Vagina (tissue), 2 donors: ENCODE results near the gene PRRG2.

ENCODE experiments used
- CTCF ChIP-seq, 3 experiments: fragments of 450-650 bp in 2 of 3; fragments of 200-600 bp in 1 of 3; sonication (generic) in 1 of 3; IDR thresholded peaks; one replicate each; pipeline ENCODE4 v1.5.1; 2017 to 2019; ENCODE audit warnings: antibody characterized with exemption in 3 of 3, mild to moderate bottlenecking in 2 of 3, moderate library complexity in 2 of 3
- POLR2A ChIP-seq, 2 donors: fragments of 450-650 bp; IDR thresholded peaks; one replicate each; pipeline ENCODE4 v1.6.1; 2017; ENCODE audit warnings: antibody characterized with exemption in 2 of 2, mild to moderate bottlenecking in 2 of 2, moderate library complexity in 2 of 2

- TF ChIP-seq CTCF (IDR thresholded peaks at IDR 0.05) (no peak), POLR2A (IDR thresholded peaks at IDR 0.05) (no peak)
These were observed 51.5 kb downstream of the PRRG2 start for GRCh38 chr19:49632576-49632975.
